ENCODE results near the gene PRTG.
"Not testable (repeated sequence)": the region's sequence is repeated elsewhere in the genome, so short reads cannot be mapped to it uniquely, and the experiment has no call there.

PRTG gene

GRCh38 chr15:55627730-55628368 lies 115.1 kb downstream of the PRTG start:
- FAIRE-seq (no peak), DNase-seq (ENCODE audit: insufficient read length, low spot score) (no peak)
- TF ChIP-seq POLR2AphosphoS5 (IDR thresholded peaks at IDR 0.05; ENCODE audit: low read depth, low read length), result no peak
- no peak for TF ChIP-seq PAX5 (IDR thresholded peaks at IDR 0.05; ENCODE audit: insufficient read depth, low read length, severe bottlenecking)

GRCh38 chr15:55619783-55620182 lies 123.2 kb downstream of the PRTG start:
- FAIRE-seq, result no peak
- TF ChIP-seq POLR2A (IDR thresholded peaks at IDR 0.05; ENCODE audit: low read depth, low read length) (no peak), POU2F2 (IDR thresholded peaks at IDR 0.05; ENCODE audit: low read depth, low read length) (no peak), POLR2AphosphoS5 (IDR thresholded peaks at IDR 0.05; ENCODE audit: low read depth, low read length) (no peak), PAX5 (IDR thresholded peaks at IDR 0.05; ENCODE audit: insufficient read depth, low read length, severe bottlenecking) (no peak), SPI1 (IDR thresholded peaks at IDR 0.05; ENCODE audit: low read depth, low read length) (no peak), TAF1 (IDR thresholded peaks at IDR 0.05; ENCODE audit: low read depth, low read length) (no peak)
- DNase-seq (ENCODE audit: insufficient read length, low spot score), result no peak

GRCh38 chr15:55618387-55618786 lies 124.6 kb downstream of the PRTG start:
- DNase-seq (ENCODE audit: insufficient read length, low spot score), result no peak
- FAIRE-seq, result no peak
- TF ChIP-seq POLR2AphosphoS5 (IDR thresholded peaks at IDR 0.05; ENCODE audit: low read depth, low read length), result no peak
- TF ChIP-seq TAF1 (IDR thresholded peaks at IDR 0.05; ENCODE audit: low read depth, low read length), result no peak
- no peak for TF ChIP-seq POU2F2 (IDR thresholded peaks at IDR 0.05; ENCODE audit: low read depth, low read length)
- no peak for TF ChIP-seq POLR2A (IDR thresholded peaks at IDR 0.05; ENCODE audit: low read depth, low read length)
- TF ChIP-seq SPI1 (IDR thresholded peaks at IDR 0.05; ENCODE audit: low read depth, low read length), result no peak
- no peak for TF ChIP-seq PAX5 (IDR thresholded peaks at IDR 0.05; ENCODE audit: insufficient read depth, low read length, severe bottlenecking)

- DNase-seq (ENCODE audit: insufficient read length, low spot score), result no peak
- FAIRE-seq, result no peak
- TF ChIP-seq TAF1 (IDR thresholded peaks at IDR 0.05; ENCODE audit: low read depth, low read length) (no peak), POU2F2 (IDR thresholded peaks at IDR 0.05; ENCODE audit: low read depth, low read length) (no peak), POLR2A (IDR thresholded peaks at IDR 0.05; ENCODE audit: low read depth, low read length) (no peak), SPI1 (IDR thresholded peaks at IDR 0.05; ENCODE audit: low read depth, low read length) (no peak), PAX5 (IDR thresholded peaks at IDR 0.05; ENCODE audit: insufficient read depth, low read length, severe bottlenecking) (no peak), POLR2AphosphoS5 (IDR thresholded peaks at IDR 0.05; ENCODE audit: low read depth, low read length) (no peak)
These were observed 127.5 kb downstream of the PRTG start for GRCh38 chr15:55615445-55615844.

- TF ChIP-seq PAX5 (IDR thresholded peaks at IDR 0.05; ENCODE audit: insufficient read depth, low read length, severe bottlenecking), result no peak
- TF ChIP-seq POLR2A (IDR thresholded peaks at IDR 0.05; ENCODE audit: low read depth, low read length), result no peak
- no peak for TF ChIP-seq SPI1 (IDR thresholded peaks at IDR 0.05; ENCODE audit: low read depth, low read length)
- no peak for TF ChIP-seq POU2F2 (IDR thresholded peaks at IDR 0.05; ENCODE audit: low read depth, low read length)
- TF ChIP-seq POLR2AphosphoS5 (IDR thresholded peaks at IDR 0.05; ENCODE audit: low read depth, low read length), result no peak
- no peak for TF ChIP-seq TAF1 (IDR thresholded peaks at IDR 0.05; ENCODE audit: low read depth, low read length)
- FAIRE-seq (no peak), DNase-seq (ENCODE audit: insufficient read length, low spot score) (no peak)
These were observed 129.2 kb downstream of the PRTG start for GRCh38 chr15:55613727-55614126.

GRCh38 chr15:55606214-55606613 lies 136.7 kb downstream of the PRTG start:
- DNase-seq (ENCODE audit: insufficient read length, low spot score) (no peak), FAIRE-seq (no peak)
- no peak for TF ChIP-seq SPI1 (IDR thresholded peaks at IDR 0.05; ENCODE audit: low read depth, low read length)
- TF ChIP-seq POLR2AphosphoS5 (IDR thresholded peaks at IDR 0.05; ENCODE audit: low read depth, low read length), result no peak

GRCh38 chr15:55601374-55601773 lies 141.6 kb downstream of the PRTG start:
- FAIRE-seq (no peak), DNase-seq (ENCODE audit: insufficient read length, low spot score) (no peak)
- TF ChIP-seq SPI1 (IDR thresholded peaks at IDR 0.05; ENCODE audit: low read depth, low read length), result no peak
- no peak for TF ChIP-seq POLR2AphosphoS5 (IDR thresholded peaks at IDR 0.05; ENCODE audit: low read depth, low read length)
- TF ChIP-seq TAF1 (IDR thresholded peaks at IDR 0.05; ENCODE audit: low read depth, low read length), result no peak
- TF ChIP-seq POU2F2 (IDR thresholded peaks at IDR 0.05; ENCODE audit: low read depth, low read length), result no peak
- no peak for TF ChIP-seq PAX5 (IDR thresholded peaks at IDR 0.05; ENCODE audit: insufficient read depth, low read length, severe bottlenecking)
- TF ChIP-seq POLR2A (IDR thresholded peaks at IDR 0.05; ENCODE audit: low read depth, low read length), result no peak

- DNase-seq (ENCODE audit: insufficient read length, low spot score), result no peak
- no peak for TF ChIP-seq POLR2AphosphoS5 (IDR thresholded peaks at IDR 0.05; ENCODE audit: low read depth, low read length)
- TF ChIP-seq PAX5 (IDR thresholded peaks at IDR 0.05; ENCODE audit: insufficient read depth, low read length, severe bottlenecking), result no peak
- TF ChIP-seq SPI1 (IDR thresholded peaks at IDR 0.05; ENCODE audit: low read depth, low read length), result no peak
- no peak for TF ChIP-seq TAF1 (IDR thresholded peaks at IDR 0.05; ENCODE audit: low read depth, low read length)
- no peak for TF ChIP-seq POLR2A (IDR thresholded peaks at IDR 0.05; ENCODE audit: low read depth, low read length)
- no peak for TF ChIP-seq POU2F2 (IDR thresholded peaks at IDR 0.05; ENCODE audit: low read depth, low read length)
- no peak for FAIRE-seq
These were observed 143.5 kb downstream of the PRTG start for GRCh38 chr15:55599439-55599838.

GRCh38 chr15:55593019-55593418 lies 149.9 kb downstream of the PRTG start:
- DNase-seq (ENCODE audit: insufficient read length, low spot score); FAIRE-seq: not testable (repeated sequence)

- FAIRE-seq (no peak), DNase-seq (ENCODE audit: insufficient read length, low spot score) (no peak)
- TF ChIP-seq POLR2AphosphoS5 (IDR thresholded peaks at IDR 0.05; ENCODE audit: low read depth, low read length), result no peak
- no peak for TF ChIP-seq POU2F2 (IDR thresholded peaks at IDR 0.05; ENCODE audit: low read depth, low read length)
These were observed 152.2 kb downstream of the PRTG start for GRCh38 chr15:55590788-55591187.

- TF ChIP-seq POLR2AphosphoS5 (IDR thresholded peaks at IDR 0.05; ENCODE audit: low read depth, low read length), result no peak
- TF ChIP-seq TAF1 (IDR thresholded peaks at IDR 0.05; ENCODE audit: low read depth, low read length), result no peak
- no peak for TF ChIP-seq PAX5 (IDR thresholded peaks at IDR 0.05; ENCODE audit: insufficient read depth, low read length, severe bottlenecking)
- no peak for TF ChIP-seq POU2F2 (IDR thresholded peaks at IDR 0.05; ENCODE audit: low read depth, low read length)
- no peak for TF ChIP-seq SPI1 (IDR thresholded peaks at IDR 0.05; ENCODE audit: low read depth, low read length)
- TF ChIP-seq POLR2A (IDR thresholded peaks at IDR 0.05; ENCODE audit: low read depth, low read length), result no peak
- no peak for FAIRE-seq
- no peak for DNase-seq (ENCODE audit: insufficient read length, low spot score)
These were observed 153.7 kb downstream of the PRTG start for GRCh38 chr15:55589287-55589686.
